Peyer's patch (tissue), 4 donors: Measurements from ENCODE around the gene CHMP1B.

ENCODE experiments used
- POLR2A ChIP-seq, 2 donors: fragments of 450-650 bp; IDR thresholded peaks; one replicate each; pipeline ENCODE4 v1.5.1; 2017; ENCODE audit warnings: antibody characterized with exemption in 2 of 2, mild to moderate bottlenecking in 2 of 2, moderate library complexity in 2 of 2
- TF ChIP-seq, protein P1 (sequence below), 6 experiments: fragments of 450-650 bp in 4 of 6; fragments of 200-600 bp in 2 of 6; sonication (generic) in 1 of 6; IDR thresholded peaks; one replicate each; pipeline ENCODE4 v1.5.1; 2017 to 2019; ENCODE audit warnings: antibody characterized with exemption in 6 of 6, mild to moderate bottlenecking in 3 of 6, moderate library complexity in 1 of 6

- TF ChIP-seq, protein P1, sequence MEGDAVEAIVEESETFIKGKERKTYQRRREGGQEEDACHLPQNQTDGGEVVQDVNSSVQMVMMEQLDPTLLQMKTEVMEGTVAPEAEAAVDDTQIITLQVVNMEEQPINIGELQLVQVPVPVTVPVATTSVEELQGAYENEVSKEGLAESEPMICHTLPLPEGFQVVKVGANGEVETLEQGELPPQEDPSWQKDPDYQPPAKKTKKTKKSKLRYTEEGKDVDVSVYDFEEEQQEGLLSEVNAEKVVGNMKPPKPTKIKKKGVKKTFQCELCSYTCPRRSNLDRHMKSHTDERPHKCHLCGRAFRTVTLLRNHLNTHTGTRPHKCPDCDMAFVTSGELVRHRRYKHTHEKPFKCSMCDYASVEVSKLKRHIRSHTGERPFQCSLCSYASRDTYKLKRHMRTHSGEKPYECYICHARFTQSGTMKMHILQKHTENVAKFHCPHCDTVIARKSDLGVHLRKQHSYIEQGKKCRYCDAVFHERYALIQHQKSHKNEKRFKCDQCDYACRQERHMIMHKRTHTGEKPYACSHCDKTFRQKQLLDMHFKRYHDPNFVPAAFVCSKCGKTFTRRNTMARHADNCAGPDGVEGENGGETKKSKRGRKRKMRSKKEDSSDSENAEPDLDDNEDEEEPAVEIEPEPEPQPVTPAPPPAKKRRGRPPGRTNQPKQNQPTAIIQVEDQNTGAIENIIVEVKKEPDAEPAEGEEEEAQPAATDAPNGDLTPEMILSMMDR (IDR thresholded peaks at IDR 0.05): no peak
- no peak for TF ChIP-seq POLR2A (IDR thresholded peaks at IDR 0.05)
Measured at GRCh38 chr18:11834772-11835171, 16.4 kb upstream of the CHMP1B start.
